H1 (cell line): ENCODE results near the gene GRIN2C. TPM values are rescaled to one million over a fixed set of nuclear protein-coding genes. Genes with fewer than 3 reads are reported as not detected.

Experiments used
- CTCF ChIA-PET: fragments of 300-600 bp; sonication (Branson Sonifier 250); formaldehyde crosslinking; loops from one replicate; lab custom pipeline; 2021; ENCODE audit not compliant: partially characterized antibody; lab: Charles Lee
- POLR2A ChIA-PET: fragments of 300-600 bp; sonication (Branson Sonifier 250); formaldehyde crosslinking; loops from one replicate; lab custom pipeline; 2021; ENCODE audit warnings: inconsistent platforms; ENCODE audit not compliant: partially characterized antibody; lab: Charles Lee
- DNase-seq, 2 experiments: peaks; one replicate each; pipeline versions ENCODE4 v3.0.0 to v3.0.0-alpha.2; 2010 to 2022; ENCODE audit warnings: low spot score in 2 of 2, low read depth in 1 of 2, mixed read lengths in 1 of 2
- FAIRE-seq: peaks from 2 replicates; lab custom pipeline; 2011; peaks lifted over from hg19 to GRCh38; lab: Jason Lieb, UNC
- H2AFZ ChIP-seq: 2 replicates; pipeline ENCODE4 v1.8.1; 2012; ENCODE audit warnings: low read length, inconsistent platforms
- H2AK5ac ChIP-seq: 2 replicates; pipeline ENCODE4 v1.6.1; 2013; ENCODE audit warnings: low read depth, low read length
- H2BK120ac ChIP-seq: replicated peaks from 2 replicates; pipeline ENCODE3; 2013; ENCODE audit warnings: low read depth, low read length, inconsistent platforms
- H2BK12ac ChIP-seq: 2 replicates; pipeline ENCODE4 v1.6.1; 2013; ENCODE audit warnings: low read depth, low read length
- H2BK15ac ChIP-seq: 2 replicates; pipeline ENCODE4 v1.6.1; 2013; ENCODE audit warnings: low read length
- H2BK20ac ChIP-seq: 2 replicates; pipeline ENCODE4 v1.6.1; 2013; ENCODE audit warnings: low read length
- H2BK5ac ChIP-seq: 2 replicates; pipeline ENCODE4 v1.6.1; 2013; ENCODE audit warnings: low read depth, low read length
- H3K14ac ChIP-seq: 2 replicates; pipeline ENCODE4 v1.6.1; 2013; ENCODE audit warnings: inconsistent platforms; ENCODE audit not compliant: insufficient read length
- H3K18ac ChIP-seq: 2 replicates; pipeline ENCODE4 v1.6.1; 2013; ENCODE audit warnings: low read length; ENCODE audit errors: extremely low read depth
- H3K23ac ChIP-seq: 2 replicates; pipeline ENCODE4 v1.6.1; 2013; ENCODE audit warnings: inconsistent platforms; ENCODE audit not compliant: insufficient read length
- H3K23me2 ChIP-seq: 2 replicates; pipeline ENCODE4 v1.6.1; 2013; ENCODE audit warnings: low read depth, low read length
- H3K27ac ChIP-seq: 2 replicates; pipeline ENCODE4 v1.6.1; 2011; ENCODE audit warnings: low read depth, low read length, inconsistent platforms
- H3K27me3 ChIP-seq, 4 experiments: replicated peaks in 1 of 4; 1 replicate in 1 of 4; 2 replicates in 3 of 4; pipeline versions ENCODE4 v1.6.1 to v1.8.1; 2011 to 2013; ENCODE audit warnings: low read length in 3 of 4, mild to moderate bottlenecking in 3 of 4, inconsistent platforms in 2 of 4, mixed read lengths in 2 of 4, moderate library complexity in 1 of 4; ENCODE audit not compliant: control insufficient read depth in 3 of 4, insufficient read depth in 3 of 4; ENCODE audit errors: extremely low read depth in 1 of 4
- H3K36me3 ChIP-seq, 4 experiments: 2 replicates each; pipeline versions ENCODE4 v1.6.1 to v1.8.1; 2011 to 2013; ENCODE audit warnings: mild to moderate bottlenecking in 4 of 4, low read length in 3 of 4, moderate library complexity in 2 of 4, control low read depth in 1 of 4, inconsistent platforms in 1 of 4; ENCODE audit not compliant: insufficient read depth in 4 of 4, control insufficient read depth in 2 of 4
- H3K4ac ChIP-seq: replicated peaks from 2 replicates; pipeline ENCODE3; 2013; ENCODE audit warnings: low read length, low read depth, mixed read lengths, inconsistent platforms; ENCODE audit not compliant: insufficient read length
- H3K4me1 ChIP-seq, 4 experiments: replicated peaks in 1 of 4; 1 replicate in 1 of 4; 2 replicates in 3 of 4; pipeline versions ENCODE4 v1.6.1 to v1.8.1; 2011 to 2013; ENCODE audit warnings: low read length in 3 of 4, inconsistent platforms in 2 of 4, mixed read lengths in 1 of 4; ENCODE audit not compliant: insufficient read depth in 4 of 4, control insufficient read depth in 3 of 4
- H3K4me2 ChIP-seq, 2 experiments: 2 replicates each; pipeline versions ENCODE4 v1.6.1 to v1.8.1; 2011 to 2013; ENCODE audit warnings: low read depth in 2 of 2, low read length in 2 of 2, control low read depth in 1 of 2, inconsistent platforms in 1 of 2, mild to moderate bottlenecking in 1 of 2; ENCODE audit not compliant: insufficient read depth in 1 of 2
- H3K4me3 ChIP-seq, 4 experiments: fragments of 200-600, 300-600 bp in 1 of 4; sonication (generic), shearing (Covaris generic), sonication (Bioruptor Twin) in 1 of 4; 2 replicates each; pipeline versions ENCODE4 v1.5.1 to v1.8.1; 2011 to 2016; ENCODE audit warnings: low read length in 4 of 4, low read depth in 3 of 4, control low read depth in 2 of 4, inconsistent platforms in 2 of 4, mild to moderate bottlenecking in 2 of 4, mixed read lengths in 1 of 4, moderate library complexity in 1 of 4; ENCODE audit not compliant: insufficient read depth in 2 of 4; ENCODE audit errors: extremely low read depth in 1 of 4
- H3K56ac ChIP-seq: replicated peaks from 2 replicates; pipeline ENCODE3; 2013; ENCODE audit warnings: low read depth, mild to moderate bottlenecking, mixed read lengths, low read length, inconsistent platforms; ENCODE audit not compliant: insufficient read length
- H3K79me1 ChIP-seq: 2 replicates; pipeline ENCODE4 v1.6.1; 2013; ENCODE audit warnings: low read depth, low read length, control low read depth
- H3K79me2 ChIP-seq, 2 experiments: 2 replicates each; pipeline versions ENCODE4 v1.6.1 to v1.8.1; 2012 to 2013; ENCODE audit warnings: low read length in 2 of 2, mild to moderate bottlenecking in 2 of 2, inconsistent platforms in 1 of 2; ENCODE audit not compliant: insufficient read depth in 2 of 2, control insufficient read depth in 1 of 2
- H3K9ac ChIP-seq, 4 experiments: replicated peaks in 1 of 4; 1 replicate in 1 of 4; 2 replicates in 3 of 4; pipeline versions ENCODE4 v1.6.1 to v1.8.1; 2011 to 2013; ENCODE audit warnings: low read depth in 3 of 4, low read length in 3 of 4, control low read depth in 2 of 4, mild to moderate bottlenecking in 2 of 4, moderate library complexity in 2 of 4, inconsistent platforms in 1 of 4; ENCODE audit errors: extremely low read depth in 1 of 4
- H3K9me3 ChIP-seq, 2 experiments: 2 replicates each; pipeline versions ENCODE4 v1.6.1 to v1.8.1; 2012 to 2013; ENCODE audit warnings: mild to moderate bottlenecking in 2 of 2, moderate library complexity in 2 of 2, control low read depth in 1 of 2, inconsistent platforms in 1 of 2, low read depth in 1 of 2, low read length in 1 of 2, mixed read lengths in 1 of 2; ENCODE audit not compliant: insufficient read depth in 2 of 2
- H4K20me1 ChIP-seq, 2 experiments: replicated peaks in 1 of 2; 2 replicates each; pipeline versions ENCODE3 to v1.8.1; 2011 to 2013; ENCODE audit warnings: inconsistent platforms in 2 of 2, low read length in 2 of 2, mild to moderate bottlenecking in 1 of 2; ENCODE audit not compliant: insufficient read depth in 2 of 2, control insufficient read depth in 1 of 2
- H4K5ac ChIP-seq: 2 replicates; pipeline ENCODE4 v1.6.1; 2013; ENCODE audit warnings: low read length, low read depth, mixed read lengths, inconsistent platforms; ENCODE audit not compliant: insufficient read length
- H4K8ac ChIP-seq: 2 replicates; pipeline ENCODE4 v1.8.0; 2013; ENCODE audit warnings: mild to moderate bottlenecking, moderate library complexity, low read length, inconsistent platforms; ENCODE audit not compliant: insufficient read depth; ENCODE audit errors: extremely low read depth
- H4K91ac ChIP-seq: replicated peaks from 2 replicates; pipeline ENCODE3; 2013; ENCODE audit warnings: low read length, mixed read lengths, inconsistent platforms; ENCODE audit not compliant: insufficient read length
- RNF2 ChIP-seq: fragments of 200-900, 300-1000 bp; sonication (generic); IDR thresholded peaks from 2 replicates; pipeline ENCODE4 v1.7.1; 2016; ENCODE audit warnings: borderline replicate concordance, low read depth, mild to moderate bottlenecking, antibody characterized with exemption, low read length; ENCODE audit not compliant: poor library complexity, severe bottlenecking; ENCODE audit errors: missing control alignments
- TAF7 ChIP-seq: optimal IDR thresholded peaks from 2 replicates; pipeline ENCODE3; 2011; ENCODE audit warnings: low read depth, mild to moderate bottlenecking, inconsistent platforms, low read length, moderate library complexity, borderline replicate concordance
- TCF12 ChIP-seq: IDR thresholded peaks from 2 replicates; pipeline ENCODE4 v1.6.1; 2011; ENCODE audit warnings: low read depth, mild to moderate bottlenecking, low read length
- WGBS, 2 experiments: shearing (Covaris generic) in 1 of 2; methylation state at CpG; one replicate each; pipeline versions ENCODE4 v1.1.6 to v1.1.7; 2013 to 2015; ENCODE audit warnings: low lambda C conversion rate in 2 of 2, mixed read lengths in 2 of 2, inconsistent platforms in 1 of 2, low coverage in 1 of 2, missing lambda C conversion rate in 1 of 2; ENCODE audit not compliant: insufficient replicate concordance in 2 of 2, insufficient coverage in 1 of 2, insufficient read length in 1 of 2; ENCODE audit errors: extremely low coverage in 1 of 2, missing lambda C conversion rate in 1 of 2; 5-methylcytosine and 5-hydroxymethylcytosine counted together
- polyA plus RNA-seq, 7 experiments: library from polyadenylated mRNA; depleted of rRNA in 3 of 7; stranded (reverse) in 5 of 7; unstranded in 2 of 7; fragments of >200 nt in 5 of 7; fragments of 200-250 nt in 2 of 7; gene quantifications; 1 replicate in 5 of 7; 2 replicates in 1 of 7; 4 replicates in 1 of 7; pipeline versions ENCODE4 v1.2.1 to v1.2.3, GENCODE V29; 2011 to 2013; ENCODE audit warnings: missing spikeins in 2 of 7, mixed read lengths in 2 of 7
- total RNA-seq: library from RNA; stranded (reverse); fragmentation: NEBNext Ultra II Directional; extraction: Animal tissue kit (Norgen Biotek cat#: 25700); gene quantifications from 2 replicates; pipeline ENCODE4 v1.2.1, GENCODE V29; 2021
- TF ChIP-seq, protein P1 (sequence below): IDR thresholded peaks from 2 replicates; pipeline ENCODE4 v1.6.1; 2012; ENCODE audit warnings: low read length, inconsistent platforms
- TF ChIP-seq, protein P2 (sequence below), 3 experiments: IDR thresholded peaks; 1 replicate in 2 of 3; 2 replicates in 1 of 3; pipeline versions ENCODE4 v1.5.1 to v1.6.1; 2011; ENCODE audit warnings: low read length in 3 of 3, mild to moderate bottlenecking in 3 of 3, inconsistent platforms in 2 of 3, low read depth in 1 of 3, moderate library complexity in 1 of 3; ENCODE audit not compliant: insufficient read depth in 1 of 3; ENCODE audit errors: control extremely low read depth in 1 of 3

Gene GRIN2C
- total and polyA plus RNA-seq, 2 of the 8 experiments (the other 6 are each of a cell fraction or from before 2014, with no cell fraction given) = 0.06 to 0.07 TPM

DNA sequence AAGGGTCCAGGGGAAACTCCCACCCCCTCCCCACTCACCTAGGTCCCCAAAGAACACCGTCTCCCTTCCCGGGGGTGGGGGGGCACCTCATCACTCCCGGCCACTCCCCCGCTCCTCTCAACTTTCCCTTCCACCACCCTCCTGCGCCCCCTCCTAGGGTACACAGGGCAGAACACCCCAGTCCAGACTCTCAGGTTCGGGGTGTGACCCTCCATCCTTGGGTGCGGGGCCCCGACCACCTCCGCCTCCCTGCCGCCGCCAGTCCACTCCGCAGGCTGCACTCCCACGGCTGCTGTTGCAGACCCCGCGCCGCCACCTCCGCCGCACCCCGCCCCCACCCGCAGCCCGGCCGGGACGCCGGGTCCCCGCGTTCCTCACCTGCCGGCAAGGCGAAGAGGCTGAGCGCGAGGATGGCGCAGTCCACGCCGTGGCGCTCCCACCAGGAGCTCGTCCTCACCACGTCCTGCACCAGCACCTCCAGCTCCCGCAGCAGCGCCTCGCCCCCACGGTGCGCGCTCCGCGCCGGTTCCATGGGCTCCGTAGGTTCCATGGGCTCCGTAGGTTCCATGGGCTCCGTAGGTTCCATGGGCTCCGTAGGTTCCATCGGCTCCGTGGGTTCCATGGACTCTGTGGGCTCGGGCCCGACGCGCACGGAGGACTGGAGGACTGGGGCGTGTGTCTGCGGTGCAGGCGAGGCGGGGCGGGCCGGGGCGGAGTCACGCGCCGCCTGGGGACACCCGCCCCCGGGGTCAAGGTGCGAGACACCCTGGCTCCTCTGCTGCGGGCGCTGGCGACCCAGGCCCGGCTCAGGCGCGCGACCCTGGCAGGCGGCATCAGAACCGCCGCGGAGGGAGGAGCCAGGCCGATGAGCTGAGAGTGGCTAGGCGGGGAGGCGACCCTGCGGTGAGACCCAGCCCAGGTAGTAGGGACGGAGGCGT lies 33.6 kb upstream of the GRIN2C start, which contains the start of gene FADS6:
FADS6 (minus strand) TSS at position 660 of the 938 bp plus-strand sequence; CDS start at position 622, 38 bp downstream.
- Histone ChIP-seq H4K5ac (no peak within 1 kb of the TSS), H3K23me2 (peaks cover 13% of the 10 kb centered on the region), H3K79me1 (no peaks in the 10 kb centered on the region), H2BK5ac (no peak within 1 kb of the TSS; the same call in 1 of the 2 replicates), H3K9ac (no peak within 1 kb of the TSS; a peak in 1 of 7 replicates), H2AK5ac (no peak within 1 kb of the TSS), H3K36me3 (no peaks in the 10 kb centered on the region), H4K20me1 (peaks cover 0 to 2% of the 10 kb centered on the region in 2 experiments), H4K8ac (peak within 1 kb of the TSS; percentile 75), H2BK12ac (peak within 1 kb of the TSS; percentile 68; the same call in 1 of the 2 replicates), H3K9me3 (no peaks in the 10 kb centered on the region), H3K14ac (no peak within 1 kb of the TSS), H3K4me2 (peak within 1 kb of the TSS; percentile 72 to 99), H3K23ac (no peak within 1 kb of the TSS), H3K27ac (no peak within 1 kb of the TSS), H3K79me2 (no peaks in the 10 kb centered on the region), H3K27me3 (peaks cover 16 to 43% (median 37%) of the 10 kb centered on the region in 4 experiments; a peak in 6 of 7 replicates), H3K4me1 (peaks cover 0 to 10% (median 4%) of the 10 kb centered on the region in 4 experiments; a peak in 4 of 7 replicates), H3K56ac (no peak within 1 kb of the TSS), H2AFZ (peak within 1 kb of the TSS; percentile 83; the same call in 1 of the 2 replicates), H3K4ac (no peak within 1 kb of the TSS), H4K91ac (peak within 1 kb of the TSS; percentile 62), H3K18ac (peak within 1 kb of the TSS; percentile 90), H2BK120ac (no peak within 1 kb of the TSS), H2BK20ac (no peak within 1 kb of the TSS), H3K4me3 (peak within 1 kb of the TSS; percentile 61 to 75 (median 64)), H2BK15ac (peak within 1 kb of the TSS; percentile 92; the same call in 1 of the 2 replicates)
- WGBS, 2 experiments = 6% methylated on average over 42 of the region's 86 CpGs; no CpG with 5 or more reads in 1 of the 2 experiments
- no peak for DNase-seq
- FAIRE-seq = no peak
- POLR2A ChIA-PET = interaction anchor here (0.7 to 1.8 kb wide), 8 partner anchors 11 to 144 kb away, joined by 3 to 5 read pairs (median 4); partner anchors contain the start of gene FDXR
- CTCF ChIA-PET = interaction anchor here (1.4 to 3.4 kb wide), 7 partner anchors 27 to 69 kb away, joined by 3 to 12 read pairs (median 5); partner anchors contain the start of genes OTOP2 and USH1G
- TF ChIP-seq, protein P1, sequence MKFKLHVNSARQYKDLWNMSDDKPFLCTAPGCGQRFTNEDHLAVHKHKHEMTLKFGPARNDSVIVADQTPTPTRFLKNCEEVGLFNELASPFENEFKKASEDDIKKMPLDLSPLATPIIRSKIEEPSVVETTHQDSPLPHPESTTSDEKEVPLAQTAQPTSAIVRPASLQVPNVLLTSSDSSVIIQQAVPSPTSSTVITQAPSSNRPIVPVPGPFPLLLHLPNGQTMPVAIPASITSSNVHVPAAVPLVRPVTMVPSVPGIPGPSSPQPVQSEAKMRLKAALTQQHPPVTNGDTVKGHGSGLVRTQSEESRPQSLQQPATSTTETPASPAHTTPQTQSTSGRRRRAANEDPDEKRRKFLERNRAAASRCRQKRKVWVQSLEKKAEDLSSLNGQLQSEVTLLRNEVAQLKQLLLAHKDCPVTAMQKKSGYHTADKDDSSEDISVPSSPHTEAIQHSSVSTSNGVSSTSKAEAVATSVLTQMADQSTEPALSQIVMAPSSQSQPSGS = no peak
- TF ChIP-seq TAF7 = no peak
- no peak for TF ChIP-seq RNF2
- TF ChIP-seq TCF12 = no peak
- TF ChIP-seq, protein P2, sequence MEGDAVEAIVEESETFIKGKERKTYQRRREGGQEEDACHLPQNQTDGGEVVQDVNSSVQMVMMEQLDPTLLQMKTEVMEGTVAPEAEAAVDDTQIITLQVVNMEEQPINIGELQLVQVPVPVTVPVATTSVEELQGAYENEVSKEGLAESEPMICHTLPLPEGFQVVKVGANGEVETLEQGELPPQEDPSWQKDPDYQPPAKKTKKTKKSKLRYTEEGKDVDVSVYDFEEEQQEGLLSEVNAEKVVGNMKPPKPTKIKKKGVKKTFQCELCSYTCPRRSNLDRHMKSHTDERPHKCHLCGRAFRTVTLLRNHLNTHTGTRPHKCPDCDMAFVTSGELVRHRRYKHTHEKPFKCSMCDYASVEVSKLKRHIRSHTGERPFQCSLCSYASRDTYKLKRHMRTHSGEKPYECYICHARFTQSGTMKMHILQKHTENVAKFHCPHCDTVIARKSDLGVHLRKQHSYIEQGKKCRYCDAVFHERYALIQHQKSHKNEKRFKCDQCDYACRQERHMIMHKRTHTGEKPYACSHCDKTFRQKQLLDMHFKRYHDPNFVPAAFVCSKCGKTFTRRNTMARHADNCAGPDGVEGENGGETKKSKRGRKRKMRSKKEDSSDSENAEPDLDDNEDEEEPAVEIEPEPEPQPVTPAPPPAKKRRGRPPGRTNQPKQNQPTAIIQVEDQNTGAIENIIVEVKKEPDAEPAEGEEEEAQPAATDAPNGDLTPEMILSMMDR (IDR thresholded peaks at IDR 0.05; ENCODE audit: control extremely low read depth in 1 of 3, insufficient read depth in 1 of 3, low read depth in 1 of 3, low read length in 3 of 3) = no peak
